ENCODE data around the gene CTSC.
"Not testable (repeated sequence)": the region's sequence is repeated elsewhere in the genome, so short reads cannot be mapped to it uniquely, and the experiment has no call there.

The CTSC gene

GRCh38 chr11:88321412-88321811 lies 16.1 kb downstream of the CTSC start:
- in situ Hi-C loops (cut with MboI; ENCODE audit: low sequenced_read_pairs): not testable (repeated sequence)

GRCh38 chr11:88320149-88320559 lies 17.4 kb downstream of the CTSC start:
- in situ Hi-C loops (cut with MboI; ENCODE audit: low sequenced_read_pairs): no loop called here

GRCh38 chr11:88318017-88318416 lies 19.5 kb downstream of the CTSC start:
- in situ Hi-C loops (cut with MboI; ENCODE audit: low sequenced_read_pairs): no loop called here

GRCh38 chr11:88317536-88317935 lies 20.0 kb downstream of the CTSC start:
- in situ Hi-C loops (cut with MboI; ENCODE audit: low sequenced_read_pairs): no loop called here

GRCh38 chr11:88315981-88316441 lies 21.5 kb downstream of the CTSC start:
- in situ Hi-C loops (cut with MboI; ENCODE audit: low sequenced_read_pairs): no loop called here

GRCh38 chr11:88315015-88315414 lies 22.5 kb downstream of the CTSC start:
- in situ Hi-C loops (cut with MboI; ENCODE audit: low sequenced_read_pairs): no loop called here

- in situ Hi-C loops (cut with MboI; ENCODE audit: low sequenced_read_pairs): no loop called here
Measured at GRCh38 chr11:88313441-88313840, 24.1 kb downstream of the CTSC start.

- in situ Hi-C loops (cut with MboI; ENCODE audit: low sequenced_read_pairs): no loop called here
Measured at GRCh38 chr11:88312628-88313027, 24.9 kb downstream of the CTSC start.

- in situ Hi-C loops (cut with MboI; ENCODE audit: low sequenced_read_pairs): no loop called here
Measured at GRCh38 chr11:88310246-88310645, 27.3 kb downstream of the CTSC start.

GRCh38 chr11:88308576-88308975 lies 29.0 kb downstream of the CTSC start:
- in situ Hi-C loops (cut with MboI; ENCODE audit: low sequenced_read_pairs): no loop called here

GRCh38 chr11:88307749-88308425 lies 29.6 kb downstream of the CTSC start:
- in situ Hi-C loops (cut with MboI; ENCODE audit: low sequenced_read_pairs): no loop called here

GRCh38 chr11:88306785-88307184 lies 30.8 kb downstream of the CTSC start:
- in situ Hi-C loops (cut with MboI; ENCODE audit: low sequenced_read_pairs): no loop called here

- in situ Hi-C loops (cut with MboI; ENCODE audit: low sequenced_read_pairs): no loop called here
Measured at GRCh38 chr11:88305430-88305829, 32.1 kb downstream of the CTSC start.

- in situ Hi-C loops (cut with MboI; ENCODE audit: low sequenced_read_pairs): no loop called here
Measured at GRCh38 chr11:88304352-88304751, 33.2 kb downstream of the CTSC start.

- in situ Hi-C loops (cut with MboI; ENCODE audit: low sequenced_read_pairs): no loop called here
Measured at GRCh38 chr11:88303037-88303436, 34.5 kb downstream of the CTSC start.

GRCh38 chr11:88301488-88302140 lies 35.9 kb downstream of the CTSC start:
- in situ Hi-C loops (cut with MboI; ENCODE audit: low sequenced_read_pairs): no loop called here

- in situ Hi-C loops (cut with MboI; ENCODE audit: low sequenced_read_pairs): no loop called here
Measured at GRCh38 chr11:88300888-88301487, 36.5 kb downstream of the CTSC start.

- in situ Hi-C loops (cut with MboI; ENCODE audit: low sequenced_read_pairs): no loop called here
Measured at GRCh38 chr11:88297863-88298262, 39.7 kb downstream of the CTSC start.

GRCh38 chr11:88297421-88297820 lies 40.1 kb downstream of the CTSC start:
- in situ Hi-C loops (cut with MboI; ENCODE audit: low sequenced_read_pairs): no loop called here

GRCh38 chr11:88295028-88295427 lies 42.5 kb downstream of the CTSC start:
- in situ Hi-C loops (cut with MboI; ENCODE audit: low sequenced_read_pairs): no loop called here

GRCh38 chr11:88293931-88294330 lies 43.6 kb downstream of the CTSC start:
- in situ Hi-C loops (cut with MboI; ENCODE audit: low sequenced_read_pairs): no loop called here

GRCh38 chr11:88292171-88292843 lies 45.2 kb downstream of the CTSC start:
- in situ Hi-C loops (cut with MboI; ENCODE audit: low sequenced_read_pairs): no loop called here
